HTR-8/SVneo (cell line): ENCODE data around the gene SERBP1.

Experiments
- DNase-seq: peaks from one replicate; pipeline ENCODE4 v3.0.0; 2011; ENCODE audit warnings: low spot score, mixed read lengths; ENCODE audit not compliant: insufficient read length
- FAIRE-seq: peaks from 2 replicates; lab custom pipeline; 2011; peaks lifted over from hg19 to GRCh38; lab: Jason Lieb, UNC

SERBP1 gene

DNA sequence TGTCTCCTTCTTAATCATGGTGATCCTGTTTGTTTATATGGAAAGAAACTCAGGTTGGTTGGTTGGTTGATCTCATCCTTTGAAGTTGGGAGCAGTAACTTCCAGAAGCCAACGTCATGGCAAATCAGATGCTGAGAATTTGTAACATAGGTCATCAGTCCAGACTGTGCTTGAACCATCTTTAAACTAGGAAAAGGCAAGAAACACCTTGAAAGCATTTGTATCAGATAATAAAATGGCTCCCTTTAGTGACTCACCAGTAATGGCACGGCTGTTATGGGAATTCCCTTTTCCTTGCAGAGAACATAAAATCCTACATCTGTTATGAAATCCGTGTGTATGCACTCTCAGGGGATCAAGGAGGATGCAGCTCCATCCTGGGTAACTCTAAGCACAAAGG, 58.1 kb downstream of the SERBP1 start:
- DNase-seq (no peak), FAIRE-seq (no peak)

DNA sequence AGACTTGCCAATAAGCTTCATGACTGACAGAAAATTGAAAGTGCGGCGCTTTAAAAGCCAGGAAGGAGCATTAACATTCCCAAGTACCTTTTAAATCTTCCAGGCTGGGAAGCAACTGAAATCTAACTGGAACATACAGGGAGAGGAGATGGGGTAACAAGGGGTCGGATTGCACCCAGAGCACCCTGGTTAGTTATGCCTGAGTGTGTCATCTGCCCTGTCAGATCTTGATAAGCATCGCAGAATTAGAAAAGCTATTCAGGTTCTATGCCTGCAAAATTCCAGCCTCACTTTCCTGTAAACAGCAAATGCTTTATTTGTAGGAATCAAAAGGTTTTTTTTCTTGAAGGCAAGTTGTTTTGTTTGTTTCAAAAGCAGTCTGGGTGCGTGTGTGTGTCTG, 58.5 kb downstream of the SERBP1 start:
- FAIRE-seq (no peak), DNase-seq (peak; percentile 28)

DNA sequence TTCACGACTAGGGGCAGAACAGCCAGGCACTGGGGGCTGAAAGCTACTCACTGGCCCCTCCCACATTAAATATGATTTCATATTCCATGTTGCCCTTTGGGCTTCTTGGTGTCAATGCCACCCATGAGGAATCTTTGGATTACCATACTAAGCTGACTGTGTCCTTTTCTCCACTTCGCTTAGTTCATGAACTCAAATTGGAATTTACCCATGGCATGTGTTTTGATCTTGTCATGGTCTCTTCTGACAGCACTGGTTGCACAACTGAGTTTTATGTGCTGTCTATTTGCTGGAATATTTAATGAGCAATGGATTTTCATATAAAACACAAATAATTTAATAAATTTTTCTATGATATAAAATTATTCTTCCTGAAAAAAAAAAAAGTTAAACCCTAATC, 59.2 kb downstream of the SERBP1 start:
- no peak for FAIRE-seq

DNA sequence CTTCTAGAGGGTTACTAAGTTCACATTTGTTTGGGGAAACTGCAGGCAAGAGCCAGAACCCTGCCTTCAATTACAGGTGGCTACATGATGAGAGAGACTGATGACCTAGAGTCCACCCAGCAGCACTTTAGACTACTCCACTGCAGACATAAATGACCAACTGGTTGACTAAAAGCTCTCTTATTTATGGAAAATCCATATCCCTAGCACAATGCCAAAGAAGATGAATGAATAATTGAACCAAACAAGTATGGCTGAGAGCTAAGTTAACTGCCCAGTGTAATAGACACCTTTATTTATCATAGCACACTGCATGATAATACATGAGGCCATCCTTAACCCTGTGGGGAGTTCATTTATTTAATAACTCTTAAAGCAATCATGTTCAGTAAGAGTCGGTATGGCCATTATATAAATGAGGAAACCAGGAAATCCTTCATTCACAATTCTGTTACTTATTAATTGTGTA, 62.1 kb downstream of the SERBP1 start:
- DNase-seq: no peak
- no peak for FAIRE-seq

More for the DNA sequence above, 59.2 kb downstream of the SERBP1 start:
- DNase-seq: no peak

DNA sequence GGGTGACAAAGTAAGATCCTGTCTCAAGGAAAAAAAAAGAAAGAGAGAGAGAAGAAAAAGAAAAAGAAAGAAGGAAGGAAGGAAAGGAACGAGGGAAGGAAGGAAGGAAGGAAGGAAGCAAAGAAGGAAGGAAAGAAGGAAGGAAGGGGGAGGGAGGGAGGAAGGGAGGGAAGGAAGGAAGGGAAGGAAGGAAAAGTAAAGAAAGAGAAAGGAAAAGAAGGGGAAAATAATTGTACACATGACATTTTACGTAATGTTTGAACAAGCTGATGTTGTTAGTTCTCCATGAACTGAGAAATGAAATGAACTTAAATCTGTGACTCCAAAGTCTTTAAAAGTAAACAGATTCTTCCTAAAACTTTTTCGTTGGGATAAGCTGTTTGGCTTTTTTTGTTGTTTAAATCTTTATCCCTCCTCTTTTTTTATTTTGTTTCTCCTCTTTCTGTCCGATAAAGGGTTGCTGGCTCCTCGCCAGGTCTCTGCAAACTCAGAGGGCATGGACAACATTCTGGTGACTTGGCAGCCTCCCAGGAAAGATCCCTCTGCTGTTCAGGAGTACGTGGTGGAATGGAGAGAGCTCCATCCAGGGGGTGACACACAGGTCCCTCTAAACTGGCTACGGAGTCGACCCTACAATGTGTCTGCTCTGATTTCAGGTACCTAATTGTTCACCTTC, 62.7 kb downstream of the SERBP1 start:
- no peak for DNase-seq
- FAIRE-seq: no peak

DNA sequence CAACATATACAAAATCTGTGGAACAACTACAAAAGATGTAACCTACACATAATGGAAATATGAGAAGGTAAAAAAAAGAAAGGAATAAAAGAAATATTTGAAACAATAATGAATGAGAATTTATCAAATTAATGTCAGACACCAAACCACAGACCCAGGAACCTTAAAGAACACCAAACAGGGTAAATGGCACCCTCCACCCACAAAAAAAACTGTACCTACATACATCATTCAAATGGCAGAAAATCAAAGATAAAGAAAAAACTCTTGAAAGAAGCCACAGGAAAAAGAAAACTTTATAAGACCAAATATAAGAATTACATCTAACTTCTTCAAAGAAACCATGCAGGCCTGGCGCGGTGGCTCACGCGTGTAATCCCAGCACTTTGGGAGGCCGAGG, 68.6 kb downstream of the SERBP1 start:
- DNase-seq (no peak), FAIRE-seq (no peak)

DNA sequence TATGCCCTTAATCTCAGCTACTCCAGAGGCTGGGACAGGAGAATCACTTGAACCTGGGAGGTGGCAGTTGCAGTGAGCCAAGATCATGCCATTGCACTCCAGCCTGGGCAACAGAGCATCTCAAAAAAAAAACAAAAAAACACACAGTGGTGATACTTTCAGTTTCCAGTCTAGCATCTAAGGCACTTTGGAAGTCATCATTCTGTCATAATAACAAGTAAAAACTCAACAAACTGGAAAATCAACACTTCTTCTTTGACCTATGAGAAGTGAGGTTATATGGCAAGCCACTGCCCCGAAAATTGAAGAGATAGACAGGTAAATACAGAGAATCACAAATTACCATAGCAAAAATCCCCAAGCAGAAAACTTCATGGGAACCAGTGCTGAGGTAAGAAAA, 70.6 kb downstream of the SERBP1 start:
- DNase-seq (no peak), FAIRE-seq (no peak)
